Loucy (cell line): ENCODE data around the gene MYCBP2.

ENCODE experiments used
- EZH2phosphoT487 ChIP-seq: fragments of 200-600 bp; IDR thresholded peaks from 2 replicates; pipeline ENCODE4 v1.6.1; 2018; ENCODE audit warnings: antibody characterized with exemption, mild to moderate bottlenecking, moderate library complexity, borderline replicate concordance
- TF ChIP-seq, protein P1 (sequence below): fragments of 200-600 bp; sonication (generic); conservative IDR thresholded peaks from 2 replicates; pipeline ENCODE4 v1.5.1; 2014; ENCODE audit warnings: mild to moderate bottlenecking, antibody characterized with exemption, low read length

DNA sequence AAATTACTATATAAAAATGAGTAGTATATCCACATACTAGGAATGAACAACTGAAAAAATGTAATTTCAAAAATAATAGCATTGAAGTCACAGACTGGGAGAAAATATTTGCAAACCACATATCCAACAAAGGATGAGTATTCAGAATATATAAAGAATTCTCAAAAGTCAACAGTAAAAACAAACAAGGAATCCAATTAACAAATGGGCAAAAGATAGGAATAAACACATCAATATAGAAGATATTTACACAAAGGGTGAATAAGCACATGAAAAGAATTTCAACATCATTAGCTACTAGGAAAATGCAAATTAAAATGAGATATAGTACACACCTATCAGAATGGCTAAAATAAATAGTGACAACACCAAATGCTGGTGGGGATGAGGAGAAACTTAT is 37.0 kb downstream of the MYCBP2 start:
- TF ChIP-seq, protein P1, sequence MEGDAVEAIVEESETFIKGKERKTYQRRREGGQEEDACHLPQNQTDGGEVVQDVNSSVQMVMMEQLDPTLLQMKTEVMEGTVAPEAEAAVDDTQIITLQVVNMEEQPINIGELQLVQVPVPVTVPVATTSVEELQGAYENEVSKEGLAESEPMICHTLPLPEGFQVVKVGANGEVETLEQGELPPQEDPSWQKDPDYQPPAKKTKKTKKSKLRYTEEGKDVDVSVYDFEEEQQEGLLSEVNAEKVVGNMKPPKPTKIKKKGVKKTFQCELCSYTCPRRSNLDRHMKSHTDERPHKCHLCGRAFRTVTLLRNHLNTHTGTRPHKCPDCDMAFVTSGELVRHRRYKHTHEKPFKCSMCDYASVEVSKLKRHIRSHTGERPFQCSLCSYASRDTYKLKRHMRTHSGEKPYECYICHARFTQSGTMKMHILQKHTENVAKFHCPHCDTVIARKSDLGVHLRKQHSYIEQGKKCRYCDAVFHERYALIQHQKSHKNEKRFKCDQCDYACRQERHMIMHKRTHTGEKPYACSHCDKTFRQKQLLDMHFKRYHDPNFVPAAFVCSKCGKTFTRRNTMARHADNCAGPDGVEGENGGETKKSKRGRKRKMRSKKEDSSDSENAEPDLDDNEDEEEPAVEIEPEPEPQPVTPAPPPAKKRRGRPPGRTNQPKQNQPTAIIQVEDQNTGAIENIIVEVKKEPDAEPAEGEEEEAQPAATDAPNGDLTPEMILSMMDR = no peak
- no peak for TF ChIP-seq EZH2phosphoT487
